Tibial artery (tissue), 4 donors: Measurements from ENCODE around the gene DONSON.
"Not testable (repeated sequence)": the region's sequence is repeated elsewhere in the genome, so short reads cannot be mapped to it uniquely, and the experiment has no call there.

Source experiments
- DNase-seq, 2 donors: peaks; one replicate each; pipeline ENCODE4 v3.0.0-alpha.2; 2019
- H3K27ac ChIP-seq, 2 donors: fragments of 200-600 bp; sonication (generic) in 1 of 2; 1 replicate in 1 of 2; 2 replicates in 1 of 2; pipeline ENCODE4 v1.5.1; 2018 to 2019; ENCODE audit warnings: mild to moderate bottlenecking in 1 of 2
- H3K27me3 ChIP-seq, 2 donors: fragments of 200-600 bp; sonication (generic) in 1 of 2; one replicate each; pipeline versions ENCODE4 v1.5.1 to v1.6.0; 2016 to 2019
- H3K36me3 ChIP-seq, 3 donors: fragments of 200-600 bp; sonication (generic) in 2 of 3; one replicate each; pipeline ENCODE4 v1.5.1; 2016 to 2019; ENCODE audit warnings: mild to moderate bottlenecking in 2 of 3
- H3K4me1 ChIP-seq, 4 donors: fragments of 200-600 bp; sonication (generic) in 2 of 4; 1 replicate in 3 of 4; 2 replicates in 1 of 4; pipeline ENCODE4 v1.5.1; 2016 to 2019
- H3K4me3 ChIP-seq, 2 donors: fragments of 200-600 bp; sonication (generic) in 1 of 2; 1 replicate in 1 of 2; 2 replicates in 1 of 2; pipeline ENCODE4 v1.5.1; 2018 to 2019; ENCODE audit warnings: mild to moderate bottlenecking in 2 of 2
- H3K9me3 ChIP-seq, 3 donors: fragments of 200-600 bp; sonication (generic) in 1 of 3; one replicate each; pipeline ENCODE4 v1.5.1; 2016 to 2019
- CTCF ChIP-seq, 2 experiments: fragments of 200-600 bp in 1 of 2; fragments of 450-650 bp in 1 of 2; IDR thresholded peaks; one replicate each; pipeline ENCODE4 v1.5.1; 2017 to 2019; ENCODE audit warnings: antibody characterized with exemption in 2 of 2, mild to moderate bottlenecking in 1 of 2, moderate library complexity in 1 of 2
- intact Hi-C: fragments of 100-400 bp; cut with DNase I; formaldehyde crosslinking; loops from one replicate; pipeline ENCODE4 v1.15.0; 2023; ENCODE audit warnings: low total_unique reads

Gene DONSON

GRCh38 chr21:33588485-33589335 is at the start of gene DONSON:
Gene DONSON, minus strand, starts transcription at chr21:33588684. Its CDS starts 43 bp downstream, at chr21:33588641.
- no peak for TF ChIP-seq CTCF (IDR thresholded peaks at IDR 0.05)
- Histone ChIP-seq H3K27ac (peak within 1 kb of the TSS; percentile 72 to 83), H3K27me3 (no peaks in the 10 kb centered on the region), H3K9me3 (no peaks in the 10 kb centered on the region), H3K36me3 (peaks cover 0 to 12% (median 0%) of the 10 kb centered on the region in 3 donors), H3K4me3 (peak within 1 kb of the TSS; percentile 73 to 85), H3K4me1 (peaks cover 0 to 11% (median 7%) of the 10 kb centered on the region in 4 donors)
- intact Hi-C loops: no loop called here
- DNase-seq: peak; percentile 69 to 91

GRCh38 chr21:33634254-33634653 is 45.8 kb upstream of the DONSON start:
- peaks cover 10 to 18% (median 18%) of the 10 kb centered on the region in 3 donors for H3K36me3 ChIP-seq
- H3K4me1 ChIP-seq: peaks cover 0 to 7% (median 0%) of the 10 kb centered on the region in 4 donors
- intact Hi-C loops: no loop called here
- H3K27ac ChIP-seq: no peak overlapping the region
- no peaks in the 10 kb centered on the region for H3K27me3 ChIP-seq
- no peaks in the 10 kb centered on the region for H3K9me3 ChIP-seq
- no peak for DNase-seq
- H3K4me3 ChIP-seq: no peak overlapping the region
- no peak for TF ChIP-seq CTCF (IDR thresholded peaks at IDR 0.05)

GRCh38 chr21:33626151-33626550 is 37.7 kb upstream of the DONSON start:
- H3K27ac ChIP-seq, intact Hi-C loops, DNase-seq, H3K9me3 ChIP-seq, H3K4me1 ChIP-seq, H3K4me3 ChIP-seq, H3K27me3 ChIP-seq: not testable (repeated sequence)
- H3K36me3 ChIP-seq: peaks cover 35 to 49% (median 41%) of the 10 kb centered on the region in 3 donors

GRCh38 chr21:33622253-33622652 is 33.8 kb upstream of the DONSON start:
- TF ChIP-seq CTCF (IDR thresholded peaks at IDR 0.05): no peak
- H3K4me1 ChIP-seq: no peaks in the 10 kb centered on the region
- no peak overlapping the region for H3K27ac ChIP-seq
- no peaks in the 10 kb centered on the region for H3K9me3 ChIP-seq
- no peak overlapping the region for H3K4me3 ChIP-seq
- intact Hi-C loops: no loop called here
- H3K27me3 ChIP-seq: no peaks in the 10 kb centered on the region
- H3K36me3 ChIP-seq: peaks cover 31 to 50% (median 44%) of the 10 kb centered on the region in 3 donors
- no peak for DNase-seq

GRCh38 chr21:33619726-33620125 is 31.2 kb upstream of the DONSON start:
- no peak for DNase-seq
- intact Hi-C loops: no loop called here
- Histone ChIP-seq H3K9me3 (no peaks in the 10 kb centered on the region), H3K27ac (no peak overlapping the region), H3K4me1 (no peaks in the 10 kb centered on the region), H3K27me3 (no peaks in the 10 kb centered on the region), H3K4me3 (no peak overlapping the region), H3K36me3 (peaks cover 42 to 72% (median 44%) of the 10 kb centered on the region in 3 donors)
- TF ChIP-seq CTCF (IDR thresholded peaks at IDR 0.05): no peak

GRCh38 chr21:33618407-33618806 is 29.9 kb upstream of the DONSON start:
- H3K36me3 ChIP-seq: peaks cover 38 to 77% (median 39%) of the 10 kb centered on the region in 3 donors
- H3K4me3 ChIP-seq: no peak overlapping the region
- H3K4me1 ChIP-seq: no peaks in the 10 kb centered on the region
- H3K27me3 ChIP-seq: no peaks in the 10 kb centered on the region
- DNase-seq: no peak
- no peak for TF ChIP-seq CTCF (IDR thresholded peaks at IDR 0.05)
- no peaks in the 10 kb centered on the region for H3K9me3 ChIP-seq
- intact Hi-C loops: no loop called here
- no peak overlapping the region for H3K27ac ChIP-seq

GRCh38 chr21:33617565-33617964 is 29.1 kb upstream of the DONSON start:
- peaks cover 40 to 80% (median 47%) of the 10 kb centered on the region in 3 donors for H3K36me3 ChIP-seq
- DNase-seq, H3K27ac ChIP-seq, H3K4me3 ChIP-seq, H3K9me3 ChIP-seq, H3K4me1 ChIP-seq, intact Hi-C loops, H3K27me3 ChIP-seq: not testable (repeated sequence)
